Heart left ventricle (tissue), 16 donors: Measurements from ENCODE around the gene ERMN. TPM values are rescaled to one million over a fixed set of nuclear protein-coding genes. Genes with fewer than 3 reads are reported as not detected.

Experiments
- ATAC-seq, 4 donors: fragments of 200-7000 bp; cut with Tn5 transposase; one replicate each; pipeline ENCODE4 v1.9.1; 2020 to 2022; ENCODE audit warnings: moderate library complexity in 4 of 4, mild to moderate bottlenecking in 3 of 4, moderate number of reproducible peaks in 1 of 4
- DNase-seq, 5 donors: peaks; one replicate each; pipeline ENCODE4 v3.0.0-alpha.2; 2020
- H3K27ac ChIP-seq, 12 donors: fragments of 200-600 bp; sonication (generic) in 4 of 12; one replicate each; pipeline versions ENCODE4 v1.5.0 to v1.8.0; 2016 to 2022; ENCODE audit warnings: mild to moderate bottlenecking in 2 of 12
- H3K27me3 ChIP-seq, 9 donors: fragments of 200-600 bp; sonication (generic) in 2 of 9; one replicate each; pipeline versions ENCODE4 v1.5.1 to v1.8.0; 2016 to 2022; ENCODE audit warnings: mild to moderate bottlenecking in 3 of 9
- H3K36me3 ChIP-seq, 9 donors: fragments of 200-600 bp; sonication (generic) in 2 of 9; one replicate each; pipeline versions ENCODE4 v1.5.0 to v1.8.0; 2018 to 2022; ENCODE audit warnings: mild to moderate bottlenecking in 2 of 9
- H3K4me1 ChIP-seq, 12 donors: fragments of 200-600 bp; sonication (generic) in 4 of 12; one replicate each; pipeline versions ENCODE4 v1.5.0 to v1.8.0; 2016 to 2022; ENCODE audit warnings: mild to moderate bottlenecking in 3 of 12
- H3K4me3 ChIP-seq, 12 donors: fragments of 200-600 bp; sonication (generic) in 4 of 12; one replicate each; pipeline versions ENCODE4 v1.5.0 to v1.8.0; 2017 to 2022; ENCODE audit warnings: mild to moderate bottlenecking in 9 of 12, moderate library complexity in 4 of 12
- H3K9me3 ChIP-seq, 12 donors: fragments of 200-600 bp; sonication (generic) in 4 of 12; one replicate each; pipeline versions ENCODE4 v1.5.0 to v1.8.0; 2016 to 2022; ENCODE audit warnings: mild to moderate bottlenecking in 1 of 12
- POLR2A ChIP-seq, 2 donors: fragments of 450-650 bp; IDR thresholded peaks; one replicate each; pipeline ENCODE4 v1.6.1; 2017; ENCODE audit warnings: antibody characterized with exemption in 2 of 2, mild to moderate bottlenecking in 2 of 2, moderate library complexity in 2 of 2
- WGBS, 4 donors: extraction: QIAGEN DNeasy Blood & Tissue Kit in 2 of 4; methylation state at CpG; one replicate each; pipeline versions ENCODE4 v1.1.5 to v1.1.7; 2013 to 2018; 5-methylcytosine and 5-hydroxymethylcytosine counted together
- intact Hi-C, 10 donors: fragments of 100-400 bp; cut with DNase I; formaldehyde crosslinking; loops; one replicate each; pipeline versions ENCODE4 v1.11.1 to v1.14.2; 2022
- polyA plus RNA-seq, 2 donors: library from polyadenylated mRNA; stranded (reverse); fragments of 200-250 nt; gene quantifications; one replicate each; pipeline ENCODE4 v1.2.3, GENCODE V29; 2013
- total RNA-seq, 9 donors: library from RNA; depleted of rRNA in 2 of 9; stranded (reverse); fragments of >200 nt in 2 of 9; fragmentation: NEBNext Ultra II Directional in 3 of 9; extraction: Animal tissue kit (Norgen Biotek cat#: 25700) in 3 of 9; gene quantifications; one replicate each; pipeline versions ENCODE4 v1.1.0 to v1.2.4, GENCODE V29; 2016 to 2023
- TF ChIP-seq, protein P1 (sequence below), 12 donors: fragments of 200-600 bp; sonication (generic) in 4 of 12; IDR thresholded peaks; one replicate each; pipeline versions ENCODE4 v1.5.0 to v1.8.0; 2018 to 2022; ENCODE audit warnings: antibody characterized with exemption in 12 of 12, mild to moderate bottlenecking in 5 of 12
- donor health status: ischemic (EF 13 %, LVEDD 7.1; RV severe dilation, severe dysfunction).
- donor health status: healthy with polysubstance abuse.
- donor health status: DM: no; HTN: yes; CAD: no.
- donor health status: DM: no; HTN: no; CAD: no.
- donor health status: ischemic (EF 25% LVEDD 6.9; RV normal size, moderate dysfunction).
- donor health status: ischemic (EF 25% LVEDD 5.7; RV mildly dilated, moderate dysfunction).
- donor health status: healthy.
- donor health status: DM: yes; HTN: yes; CAD: no.
- donor health status: ischemic (EF 35%, LVEDD 5.7; RV mildly dilated, moderate dysfunction).
- donor health status: nonischemic (EF 11% LVEDD 7.7; RV severe dilation, severe dysfunction).
- donor health status: DM: yes; HTN: yes; CAD: no.
- donor health status: PGD.
- donor health status: ischemic (EF 29% LVEDD 5.4; RV normal size, mild dysfunction).
- donor health status: nonischemic (EF 23%, LVEDD 6.1; RV moderate dilation, normal function).

ERMN gene
- total and polyA plus RNA-seq, 11 donors, result 0.05 to 1.1 (median 0.08) TPM; not detected in 6

DNA sequence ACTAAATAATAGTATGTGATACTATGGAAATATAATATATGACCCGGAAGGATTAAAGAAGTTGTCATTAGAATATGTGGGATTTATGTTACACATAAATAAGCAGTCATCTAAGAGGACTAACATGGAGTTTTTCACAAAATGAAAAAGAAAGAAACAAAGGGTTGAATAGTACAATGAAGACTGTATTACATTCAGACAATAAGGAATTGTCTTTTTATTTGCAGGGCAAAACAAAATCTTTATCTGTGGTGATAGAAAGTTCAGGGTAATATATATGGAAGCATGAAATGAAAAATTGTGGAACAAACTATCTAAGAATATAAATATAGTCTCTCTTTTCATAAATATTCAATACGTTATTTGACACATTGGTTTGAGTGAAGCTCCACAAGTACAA is 5.8 kb downstream of the ERMN start:
- peaks cover 0 to 5% (median 0%) of the 10 kb centered on the region in 9 donors for H3K27me3 ChIP-seq
- no peaks in the 10 kb centered on the region for H3K36me3 ChIP-seq
- DNase-seq, result no peak
- TF ChIP-seq POLR2A (IDR thresholded peaks at IDR 0.05), result no peak
- TF ChIP-seq, protein P1, sequence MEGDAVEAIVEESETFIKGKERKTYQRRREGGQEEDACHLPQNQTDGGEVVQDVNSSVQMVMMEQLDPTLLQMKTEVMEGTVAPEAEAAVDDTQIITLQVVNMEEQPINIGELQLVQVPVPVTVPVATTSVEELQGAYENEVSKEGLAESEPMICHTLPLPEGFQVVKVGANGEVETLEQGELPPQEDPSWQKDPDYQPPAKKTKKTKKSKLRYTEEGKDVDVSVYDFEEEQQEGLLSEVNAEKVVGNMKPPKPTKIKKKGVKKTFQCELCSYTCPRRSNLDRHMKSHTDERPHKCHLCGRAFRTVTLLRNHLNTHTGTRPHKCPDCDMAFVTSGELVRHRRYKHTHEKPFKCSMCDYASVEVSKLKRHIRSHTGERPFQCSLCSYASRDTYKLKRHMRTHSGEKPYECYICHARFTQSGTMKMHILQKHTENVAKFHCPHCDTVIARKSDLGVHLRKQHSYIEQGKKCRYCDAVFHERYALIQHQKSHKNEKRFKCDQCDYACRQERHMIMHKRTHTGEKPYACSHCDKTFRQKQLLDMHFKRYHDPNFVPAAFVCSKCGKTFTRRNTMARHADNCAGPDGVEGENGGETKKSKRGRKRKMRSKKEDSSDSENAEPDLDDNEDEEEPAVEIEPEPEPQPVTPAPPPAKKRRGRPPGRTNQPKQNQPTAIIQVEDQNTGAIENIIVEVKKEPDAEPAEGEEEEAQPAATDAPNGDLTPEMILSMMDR (IDR thresholded peaks at IDR 0.05), result no peak
- H3K4me1 ChIP-seq, result no peaks in the 10 kb centered on the region
- no peak for ATAC-seq
- H3K9me3 ChIP-seq, result no peaks in the 10 kb centered on the region
- no peak overlapping the region for H3K27ac ChIP-seq
- H3K4me3 ChIP-seq, result no peak overlapping the region
- intact Hi-C loops, result loop anchor here in 4 of 10 donors (10.0 kb wide), 5 partner anchors 165 to 685 kb away; no protein-coding TSS in a partner anchor
- 80 to 88% (median 84%) methylated on average over 2 of the region's 2 CpGs for WGBS, 4 donors

DNA sequence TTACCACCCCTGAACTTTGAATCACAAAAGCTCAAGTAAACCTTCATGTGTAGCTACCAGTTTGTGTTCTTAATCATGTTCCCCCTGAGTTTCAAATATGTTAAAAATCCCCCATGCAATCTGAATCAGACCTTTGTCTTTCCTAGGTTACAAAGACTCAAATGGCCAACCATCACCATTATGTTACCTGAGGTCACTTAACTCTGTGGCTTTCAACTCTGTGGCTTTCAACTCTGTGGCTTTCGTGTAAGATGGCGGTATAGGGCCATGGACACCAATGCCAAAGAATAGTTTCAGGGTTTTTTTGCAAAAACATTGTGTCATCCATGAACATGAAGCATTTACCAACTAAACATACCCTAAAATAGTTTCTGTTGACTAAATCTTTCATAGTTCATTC is 6.7 kb downstream of the ERMN start:
- Histone ChIP-seq H3K27me3 (peaks cover 0 to 5% (median 0%) of the 10 kb centered on the region in 9 donors), H3K4me1 (no peaks in the 10 kb centered on the region), H3K4me3 (no peak overlapping the region), H3K36me3 (no peaks in the 10 kb centered on the region), H3K9me3 (no peaks in the 10 kb centered on the region), H3K27ac (no peak overlapping the region)
- ATAC-seq (no peak), DNase-seq (no peak)
- 94 to 98% (median 96%) methylated on average over 2 of the region's 2 CpGs for WGBS, 4 donors
- TF ChIP-seq, protein P1 (IDR thresholded peaks at IDR 0.05), result no peak
- no peak for TF ChIP-seq POLR2A (IDR thresholded peaks at IDR 0.05)
- intact Hi-C loops, result no loop called here

DNA sequence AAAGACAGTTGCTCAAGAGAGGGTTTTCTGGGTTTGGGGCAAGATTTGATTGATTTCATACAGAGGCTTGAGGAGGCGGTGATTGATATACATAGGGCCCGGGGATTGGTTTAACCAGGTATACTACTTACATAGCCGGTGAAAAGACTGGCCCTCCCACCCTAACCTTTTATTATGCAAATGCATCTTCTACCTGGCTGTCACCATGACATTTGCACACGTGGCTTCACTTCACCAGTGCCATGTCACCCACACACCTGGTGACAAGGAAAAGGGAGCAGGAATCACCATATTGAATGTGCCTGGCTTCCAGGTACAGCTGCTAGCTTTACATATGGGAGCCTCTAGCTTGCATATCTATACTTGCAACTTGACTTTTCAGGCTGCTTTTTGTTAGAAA is 9.7 kb downstream of the ERMN start:
- H3K36me3 ChIP-seq, result no peaks in the 10 kb centered on the region
- no peak overlapping the region for H3K4me3 ChIP-seq
- ATAC-seq, result no peak
- TF ChIP-seq, protein P1 (IDR thresholded peaks at IDR 0.05), result no peak
- TF ChIP-seq POLR2A (IDR thresholded peaks at IDR 0.05), result no peak
- H3K4me1 ChIP-seq, result no peaks in the 10 kb centered on the region
- no peaks in the 10 kb centered on the region for H3K9me3 ChIP-seq
- intact Hi-C loops, result no loop called here
- DNase-seq, result no peak
- peaks cover 0 to under 1% (median 0%) of the 10 kb centered on the region in 9 donors for H3K27me3 ChIP-seq
- H3K27ac ChIP-seq, result no peak overlapping the region
- WGBS, 4 donors, result 73 to 81% (median 77%) methylated on average over 4 of the region's 4 CpGs

DNA sequence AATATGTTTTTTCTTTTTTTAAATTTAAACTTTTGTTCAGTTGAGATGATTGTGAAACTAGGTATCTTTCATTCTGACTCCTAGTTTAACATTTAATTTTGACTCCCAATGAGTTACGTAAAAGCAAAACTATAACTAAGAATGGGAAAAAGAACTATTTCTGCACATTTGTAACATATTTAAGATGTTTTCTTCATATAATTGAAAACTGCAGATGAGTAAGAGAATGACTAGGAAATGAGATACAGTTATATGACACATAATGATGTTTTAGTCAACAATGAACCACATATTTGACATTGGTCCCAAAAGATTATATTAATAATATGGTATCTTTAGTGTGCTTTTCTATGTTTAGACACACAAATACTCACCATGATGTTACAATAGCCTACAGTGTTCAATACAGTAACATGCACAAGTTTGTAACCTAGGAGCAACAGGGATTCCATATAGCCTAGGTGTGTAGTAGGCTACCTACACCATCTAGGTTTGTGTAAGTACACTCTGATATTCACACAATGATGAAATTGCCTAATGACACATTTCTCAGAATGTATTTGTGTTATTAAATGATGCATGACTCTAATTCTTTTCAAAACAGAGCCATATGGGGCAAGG is 12.6 kb downstream of the ERMN start:
- WGBS, 4 donors, result 98 to 100% (median 98%) methylated on average over 1 of the region's 1 CpG
- DNase-seq (no peak), ATAC-seq (no peak)
- Histone ChIP-seq H3K4me3 (no peak overlapping the region), H3K9me3 (no peaks in the 10 kb centered on the region), H3K36me3 (no peaks in the 10 kb centered on the region), H3K27me3 (no peaks in the 10 kb centered on the region), H3K27ac (no peak overlapping the region), H3K4me1 (no peaks in the 10 kb centered on the region)
- no peak for TF ChIP-seq POLR2A (IDR thresholded peaks at IDR 0.05)
- TF ChIP-seq, protein P1 (IDR thresholded peaks at IDR 0.05), result no peak
- intact Hi-C loops, result no loop called here
